ENCODE data around the gene ISCA2.

Gene ISCA2

DNA sequence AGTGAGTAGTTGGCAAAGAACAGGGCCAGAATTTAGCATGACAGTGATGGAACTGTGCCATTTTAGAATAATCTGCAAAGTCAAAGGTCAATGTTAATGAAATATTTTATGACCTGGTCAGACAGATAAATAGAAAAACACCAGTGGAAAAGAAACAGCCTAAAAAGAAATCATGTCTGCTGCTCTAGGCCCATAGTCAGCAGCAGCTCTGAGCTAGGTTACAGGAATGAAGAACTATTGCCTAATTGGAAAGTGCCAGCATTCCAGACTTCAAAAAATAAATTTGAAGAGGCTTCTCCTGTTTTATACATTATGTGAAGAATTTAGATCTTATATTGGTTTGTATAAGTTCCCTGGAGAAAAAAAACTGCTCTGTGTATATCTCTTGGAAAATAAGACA is 10.2 kb upstream of the ISCA2 start:
- no peak for DNase-seq (ENCODE audit: low read depth)

DNA sequence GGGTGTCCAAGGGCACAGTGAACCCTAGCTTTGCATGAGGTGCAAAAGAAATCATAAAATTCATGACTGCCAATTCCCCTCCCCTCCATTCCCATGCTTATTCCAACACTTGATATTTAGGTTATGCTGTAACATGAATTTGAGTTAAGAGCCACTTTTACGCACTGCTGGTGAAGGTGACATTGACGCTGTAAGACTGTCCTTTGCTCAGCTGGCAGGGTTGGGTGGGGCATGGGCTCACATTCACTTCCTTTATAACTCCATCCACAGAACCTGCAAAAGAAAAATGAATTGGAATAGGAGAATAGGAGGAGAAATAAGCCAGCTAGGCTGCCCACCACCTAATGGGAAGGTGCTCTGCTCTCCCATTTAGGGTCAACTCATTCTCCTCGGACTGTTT is 7.4 kb upstream of the ISCA2 start:
- no peak for DNase-seq (ENCODE audit: low read depth)

GRCh38 chr14:74488786-74489397 is 4.7 kb upstream of the ISCA2 start:
- no peak for DNase-seq (ENCODE audit: low read depth)

- no peak for DNase-seq (ENCODE audit: low read depth)
These were observed 3.1 kb upstream of the ISCA2 start for GRCh38 chr14:74490486-74490885.

GRCh38 chr14:74491956-74492775 is 1.4 kb upstream of the ISCA2 start:
- DNase-seq (ENCODE audit: low read depth): no peak

GRCh38 chr14:74492776-74493342 is 706 bp upstream of the ISCA2 start, which contains the start of gene NPC2:
TSS of gene NPC2 (minus strand) at chr14:74493305. CDS start at chr14:74493274, 31 bp downstream.
- no peak for DNase-seq (ENCODE audit: low read depth)

- DNase-seq (ENCODE audit: low read depth): no peak
These were observed 1.8 kb downstream of the ISCA2 start for GRCh38 chr14:74495356-74495755.

- no peak for DNase-seq (ENCODE audit: low read depth)
These were observed 7.0 kb downstream of the ISCA2 start for GRCh38 chr14:74500417-74501134.

GRCh38 chr14:74501135-74501614 is 7.6 kb downstream of the ISCA2 start:
- DNase-seq (ENCODE audit: low read depth): no peak

DNA sequence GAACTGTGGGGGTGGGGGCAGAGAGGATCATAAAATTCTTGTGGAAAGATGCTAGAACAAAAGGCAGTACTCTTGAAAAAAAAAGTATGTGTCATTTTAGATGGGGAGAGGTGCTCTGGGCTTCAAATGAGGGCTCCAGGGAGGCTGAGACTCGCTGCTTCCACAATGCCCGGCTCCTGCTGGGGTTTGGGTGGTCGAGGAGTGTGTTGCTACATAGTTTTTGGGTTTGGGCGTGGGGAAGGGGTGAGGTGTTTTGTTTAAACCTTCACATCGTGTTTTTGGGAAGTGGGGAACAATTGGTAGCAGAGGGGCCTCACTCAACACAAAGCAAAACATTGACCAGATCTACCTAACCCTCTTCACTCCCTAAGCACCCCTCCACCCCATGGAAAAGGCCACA is 8.1 kb downstream of the ISCA2 start:
- DNase-seq (ENCODE audit: low read depth): no peak

- no peak for DNase-seq (ENCODE audit: low read depth)
These were observed 8.9 kb downstream of the ISCA2 start for GRCh38 chr14:74502236-74503019.

GRCh38 chr14:74503291-74503937 is 9.8 kb downstream of the ISCA2 start:
- DNase-seq (ENCODE audit: low read depth): no peak

GRCh38 chr14:74503938-74504335 is 10.4 kb downstream of the ISCA2 start:
- DNase-seq (ENCODE audit: low read depth): no peak

DNA sequence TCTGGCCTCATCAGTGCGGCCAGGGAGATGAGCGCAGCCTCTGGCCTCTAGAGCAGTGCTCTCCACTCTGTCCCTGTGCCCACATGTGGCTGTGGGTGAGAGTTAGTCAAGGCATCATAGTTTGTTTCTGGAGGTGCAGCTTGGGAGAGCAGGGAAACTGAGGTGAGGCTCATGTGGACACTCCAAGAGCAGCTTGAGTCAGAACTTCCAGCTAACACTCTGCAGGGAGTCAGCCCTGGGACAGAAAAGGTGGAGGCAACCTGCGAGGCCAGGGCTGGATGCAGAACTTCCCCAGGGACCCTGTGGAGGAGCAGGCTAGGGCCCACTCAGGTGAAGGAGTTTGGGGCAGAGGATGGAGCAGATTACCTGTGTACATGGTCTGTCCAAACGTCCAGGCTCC is 10.8 kb downstream of the ISCA2 start:
- DNase-seq (ENCODE audit: low read depth): no peak

GRCh38 chr14:74504874-74505720 is 11.5 kb downstream of the ISCA2 start:
- no peak for DNase-seq (ENCODE audit: low read depth)

GRCh38 chr14:74505831-74506230 is 12.3 kb downstream of the ISCA2 start:
- no peak for DNase-seq (ENCODE audit: low read depth)

DNA sequence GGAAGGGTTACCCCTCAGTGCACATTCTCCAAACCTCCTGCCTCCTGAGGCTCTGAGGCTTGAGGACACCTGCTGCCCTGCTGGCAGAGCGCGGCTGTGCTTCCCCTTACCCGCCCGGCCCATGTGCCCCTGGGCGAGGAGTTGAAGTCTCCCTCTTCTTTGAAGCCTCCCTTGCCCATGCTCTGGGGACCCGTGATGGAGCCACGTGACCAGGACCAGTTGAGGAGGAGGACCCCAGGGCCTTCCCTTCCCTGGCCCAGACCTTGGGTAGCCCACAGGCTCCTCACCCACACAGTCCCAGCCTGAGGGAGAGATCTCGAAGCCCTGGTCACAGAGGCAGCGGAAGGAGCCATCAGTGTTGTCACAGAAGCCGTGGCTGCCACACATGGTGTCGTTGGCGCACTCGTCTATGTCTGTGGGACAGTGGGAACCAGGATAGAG is 12.9 kb downstream of the ISCA2 start:
- no peak for DNase-seq (ENCODE audit: low read depth)

DNA sequence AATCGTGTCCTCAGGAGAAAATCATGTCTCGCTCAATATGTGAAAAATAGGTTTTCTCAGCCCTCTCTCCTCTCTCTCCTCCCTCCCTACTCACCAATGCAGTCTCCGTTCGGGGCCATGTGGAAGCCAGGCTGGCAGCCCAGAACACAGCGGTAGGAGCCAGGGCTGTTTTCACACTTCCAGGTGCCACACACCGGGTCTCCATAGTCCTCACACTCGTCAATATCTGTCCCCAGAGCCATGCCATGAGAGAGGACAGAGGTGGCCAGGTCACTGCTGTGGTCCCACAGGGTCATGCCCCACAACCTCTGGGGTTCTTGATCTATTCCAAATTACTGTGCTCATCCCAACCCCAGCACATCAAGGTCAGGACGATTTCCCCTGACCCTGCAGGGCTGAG is 13.5 kb downstream of the ISCA2 start:
- DNase-seq (ENCODE audit: low read depth): no peak

DNA sequence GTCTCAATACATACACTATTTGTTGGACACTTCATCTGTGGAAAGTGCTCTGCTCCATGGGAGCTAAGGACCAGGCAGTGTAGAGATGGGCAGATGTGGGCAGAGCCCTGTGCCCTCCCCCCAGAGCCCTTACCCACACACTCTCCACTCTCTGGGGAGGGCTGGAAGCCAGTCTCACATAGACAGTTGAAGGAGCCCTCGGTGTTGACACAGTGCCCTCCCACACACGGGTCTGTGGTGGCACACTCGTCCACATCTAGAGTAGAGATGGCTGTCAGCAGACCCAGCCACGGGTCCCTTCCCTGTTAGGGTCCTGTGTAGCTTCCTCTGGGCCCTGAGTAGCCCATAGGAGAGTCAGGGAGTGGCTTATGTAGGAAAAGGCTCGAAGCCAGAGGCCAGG is 14.3 kb downstream of the ISCA2 start:
- no peak for DNase-seq (ENCODE audit: low read depth)

DNA sequence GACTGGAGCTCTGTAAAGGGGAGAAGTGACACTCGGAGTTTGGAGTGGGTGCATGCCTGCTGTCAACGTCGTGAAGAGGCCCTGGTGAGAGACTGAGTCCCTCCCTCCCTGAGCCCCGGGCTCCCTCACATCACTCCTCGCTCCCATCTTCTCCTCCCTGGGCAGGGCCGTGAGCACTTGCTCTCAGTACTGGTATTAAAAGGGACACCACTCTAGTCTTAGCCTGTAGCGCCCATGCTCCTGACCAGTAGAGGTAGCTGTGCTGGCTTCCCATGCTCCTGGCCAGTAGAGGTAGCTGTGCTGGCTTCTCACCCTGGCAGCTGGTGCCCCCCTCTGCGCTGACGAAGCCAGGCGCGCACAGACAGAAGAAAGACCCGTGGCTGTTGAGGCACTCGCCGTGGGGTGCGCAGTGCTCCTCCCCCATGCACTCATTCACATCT is 14.7 kb downstream of the ISCA2 start:
- no peak for DNase-seq (ENCODE audit: low read depth)

Data from GM04503 (cell line).